Central memory CD8-positive, alpha-beta T cell (primary cell): ENCODE measurements around the gene PPARG.
"Not testable (repeated sequence)": the region's sequence is repeated elsewhere in the genome, so short reads cannot be mapped to it uniquely, and the experiment has no call there.

Source experiments
- ATAC-seq: fragments of 150-1000 bp; cut with Tn5 transposase; replicated peaks from 2 replicates; pipeline ENCODE4 v1.10.0; 2022; ENCODE audit warnings: mild to moderate bottlenecking, moderate FRiP score, moderate number of reproducible peaks; ENCODE audit not compliant: poor library complexity, severe bottlenecking; ENCODE audit errors: extremely low read depth
- DNase-seq, 2 donors: peaks; one replicate each; pipeline ENCODE4 v3.0.0; 2021; ENCODE audit warnings: low spot score in 2 of 2
- H3K27ac Mint-ChIP-seq: one replicate; pipeline ENCODE4 v1.8.0; 2022; ENCODE audit warnings: low read depth, mild to moderate bottlenecking, moderate library complexity, mixed read lengths
- H3K27me3 Mint-ChIP-seq: one replicate; pipeline ENCODE4 v1.8.0; 2022; ENCODE audit warnings: mixed read lengths
- H3K36me3 Mint-ChIP-seq: one replicate; pipeline ENCODE4 v1.8.0; 2022; ENCODE audit warnings: mild to moderate bottlenecking, moderate library complexity, mixed read lengths; ENCODE audit not compliant: insufficient read depth
- H3K4me1 Mint-ChIP-seq: one replicate; pipeline ENCODE4 v1.8.0; 2022; ENCODE audit warnings: mixed read lengths
- H3K4me3 Mint-ChIP-seq: one replicate; pipeline ENCODE4 v1.8.0; 2022; ENCODE audit warnings: mild to moderate bottlenecking, moderate library complexity, mixed read lengths
- H3K9me3 Mint-ChIP-seq: one replicate; pipeline ENCODE4 v1.8.0; 2022; ENCODE audit warnings: mixed read lengths

The PPARG gene

GRCh38 chr3:12442654-12443501 is 154.0 kb downstream of the PPARG start:
- no peaks in the 10 kb centered on the region for H3K4me1 Mint-ChIP-seq
- peaks cover 42% of the 10 kb centered on the region for H3K27me3 Mint-ChIP-seq
- no peak overlapping the region for H3K4me3 Mint-ChIP-seq
- no peaks in the 10 kb centered on the region for H3K9me3 Mint-ChIP-seq
- ATAC-seq = no peak
- no peaks in the 10 kb centered on the region for H3K36me3 Mint-ChIP-seq
- no peak for DNase-seq
- no peak overlapping the region for H3K27ac Mint-ChIP-seq

GRCh38 chr3:12443781-12444522 is 155.1 kb downstream of the PPARG start:
- ATAC-seq (no peak), DNase-seq (no peak)
- H3K4me1 Mint-ChIP-seq = no peaks in the 10 kb centered on the region
- no peak overlapping the region for H3K27ac Mint-ChIP-seq
- no peaks in the 10 kb centered on the region for H3K9me3 Mint-ChIP-seq
- no peaks in the 10 kb centered on the region for H3K36me3 Mint-ChIP-seq
- peaks cover 42% of the 10 kb centered on the region for H3K27me3 Mint-ChIP-seq
- H3K4me3 Mint-ChIP-seq = no peak overlapping the region

GRCh38 chr3:12444582-12445471 is 156.0 kb downstream of the PPARG start:
- no peaks in the 10 kb centered on the region for H3K9me3 Mint-ChIP-seq
- DNase-seq (no peak), ATAC-seq (no peak)
- no peak overlapping the region for H3K4me3 Mint-ChIP-seq
- peaks cover 42% of the 10 kb centered on the region for H3K27me3 Mint-ChIP-seq
- H3K27ac Mint-ChIP-seq = no peak overlapping the region
- no peaks in the 10 kb centered on the region for H3K36me3 Mint-ChIP-seq
- no peaks in the 10 kb centered on the region for H3K4me1 Mint-ChIP-seq

DNA sequence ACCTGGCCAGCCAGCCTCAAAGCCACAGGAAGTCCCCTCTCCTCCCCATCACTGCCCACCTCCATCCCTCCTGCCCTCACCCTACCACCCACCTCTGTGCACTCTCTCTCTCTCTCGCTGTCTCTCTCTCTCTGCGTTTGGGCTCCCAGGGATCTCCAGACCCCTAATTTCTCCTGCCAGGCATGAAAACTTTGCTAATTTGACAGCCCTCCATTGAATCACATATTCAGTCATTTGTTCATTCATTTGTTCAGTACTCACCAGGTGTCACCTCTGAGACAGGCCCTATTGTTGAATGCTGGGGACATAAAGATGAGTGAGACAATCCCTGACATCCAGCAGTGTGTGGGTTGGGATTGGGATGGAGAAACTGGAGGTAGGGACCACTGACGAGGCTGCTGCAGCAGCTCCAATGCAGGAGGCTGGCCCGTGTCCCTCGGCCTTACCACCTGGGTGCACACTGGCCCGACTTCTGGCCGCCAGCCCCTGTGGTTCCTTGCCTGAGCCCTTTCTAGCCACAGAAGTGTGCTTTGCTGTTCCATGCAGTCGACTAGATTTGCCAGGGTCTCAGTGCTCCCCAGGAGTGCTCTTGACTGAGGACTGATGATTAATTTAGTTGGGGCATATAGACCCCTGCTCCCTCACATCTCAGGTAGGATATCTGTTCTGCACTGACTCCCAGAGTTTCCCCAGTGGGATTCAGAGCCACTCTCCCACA is 156.8 kb downstream of the PPARG start:
- Mint-ChIP-seq H3K27ac (no peak overlapping the region), H3K4me1 (no peaks in the 10 kb centered on the region), H3K4me3 (no peak overlapping the region), H3K9me3 (no peaks in the 10 kb centered on the region), H3K36me3 (no peaks in the 10 kb centered on the region), H3K27me3 (peaks cover 42% of the 10 kb centered on the region)
- ATAC-seq (no peak), DNase-seq (no peak)

DNA sequence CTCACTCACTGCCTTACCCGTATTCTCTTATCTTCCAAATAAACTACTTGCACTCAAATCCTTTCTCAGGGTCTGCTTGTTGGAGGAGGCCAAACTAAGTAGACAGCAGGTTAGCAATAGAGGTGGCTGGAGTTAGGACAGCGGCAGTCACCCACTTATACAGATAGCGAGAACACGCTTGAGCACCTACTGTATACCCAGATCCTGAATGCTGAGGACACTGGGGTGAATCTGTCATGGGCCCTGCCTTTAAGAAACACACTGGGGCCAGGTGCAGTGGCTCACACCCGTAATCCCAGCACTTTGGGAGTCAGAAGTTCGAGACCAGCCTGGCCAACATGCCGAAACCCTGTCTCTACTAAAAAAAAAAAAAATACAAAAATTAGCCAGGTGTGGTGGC is 157.4 kb downstream of the PPARG start:
- Mint-ChIP-seq H3K9me3 (no peaks in the 10 kb centered on the region), H3K4me1 (no peaks in the 10 kb centered on the region), H3K4me3 (no peak overlapping the region), H3K27me3 (peaks cover 42% of the 10 kb centered on the region), H3K36me3 (no peaks in the 10 kb centered on the region), H3K27ac (no peak overlapping the region)
- DNase-seq (no peak), ATAC-seq (no peak)

DNA sequence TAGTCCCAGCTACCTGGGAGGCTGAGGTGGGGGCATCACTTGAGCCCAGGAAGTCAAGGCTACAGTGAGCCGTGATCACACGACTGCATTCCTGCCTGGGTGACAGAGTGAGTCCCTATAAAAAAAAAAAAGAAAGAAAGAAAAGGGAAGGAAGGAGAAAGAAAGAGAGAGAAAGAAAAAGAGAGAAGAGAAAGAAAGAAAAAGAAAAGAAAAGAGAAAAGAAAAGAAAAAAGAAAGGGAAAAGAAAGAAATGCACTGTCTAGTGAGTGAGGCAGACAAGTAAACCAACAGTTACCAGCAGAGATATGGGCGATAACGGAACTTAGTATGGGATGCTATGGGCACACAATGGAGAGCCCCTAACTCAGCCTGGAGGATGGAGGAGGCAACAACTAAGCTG is 158.2 kb downstream of the PPARG start:
- Mint-ChIP-seq H3K27me3 (peaks cover 42% of the 10 kb centered on the region), H3K36me3 (no peaks in the 10 kb centered on the region), H3K27ac (peak overlapping the region; percentile 41), H3K4me1 (no peaks in the 10 kb centered on the region), H3K9me3 (no peaks in the 10 kb centered on the region), H3K4me3 (no peak overlapping the region)
- ATAC-seq = no peak
- DNase-seq = no peak

GRCh38 chr3:12448404-12449202 is 159.7 kb downstream of the PPARG start:
- H3K4me3 Mint-ChIP-seq, H3K36me3 Mint-ChIP-seq, H3K9me3 Mint-ChIP-seq, H3K4me1 Mint-ChIP-seq, DNase-seq, H3K27ac Mint-ChIP-seq, ATAC-seq: not testable (repeated sequence)
- peaks cover 29% of the 10 kb centered on the region for H3K27me3 Mint-ChIP-seq

GRCh38 chr3:12449889-12450682 is 161.2 kb downstream of the PPARG start:
- Mint-ChIP-seq H3K9me3 (no peaks in the 10 kb centered on the region), H3K4me3 (no peak overlapping the region), H3K27me3 (peaks cover 15% of the 10 kb centered on the region), H3K27ac (no peak overlapping the region), H3K4me1 (no peaks in the 10 kb centered on the region), H3K36me3 (no peaks in the 10 kb centered on the region)
- DNase-seq (no peak), ATAC-seq (no peak)

- H3K4me1 Mint-ChIP-seq = no peaks in the 10 kb centered on the region
- no peaks in the 10 kb centered on the region for H3K36me3 Mint-ChIP-seq
- H3K27ac Mint-ChIP-seq = no peak overlapping the region
- ATAC-seq (no peak), DNase-seq (no peak)
- H3K27me3 Mint-ChIP-seq = peaks cover 2% of the 10 kb centered on the region
- H3K9me3 Mint-ChIP-seq = no peaks in the 10 kb centered on the region
- H3K4me3 Mint-ChIP-seq = no peak overlapping the region
Measured at GRCh38 chr3:12451481-12451880, 162.6 kb downstream of the PPARG start.

DNA sequence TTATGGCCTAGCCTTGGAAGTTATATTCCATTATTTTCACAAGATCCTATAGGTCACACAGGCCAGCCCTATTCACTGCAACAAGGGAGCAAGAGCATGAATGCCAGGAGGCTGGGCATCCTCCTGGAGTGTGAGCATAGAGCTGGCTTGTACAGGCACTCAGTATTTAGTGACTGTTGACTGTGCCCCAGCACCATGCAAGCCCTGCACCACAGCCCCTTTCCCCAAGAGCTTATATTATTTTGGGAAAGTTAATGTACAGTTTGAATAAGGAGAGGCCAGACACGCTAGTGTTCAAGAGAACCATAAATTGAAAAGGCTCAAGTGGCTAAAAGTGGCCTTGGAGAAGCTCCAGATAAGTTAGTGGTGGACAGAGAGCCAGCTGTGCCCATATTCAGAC is 163.1 kb downstream of the PPARG start:
- Mint-ChIP-seq H3K27me3 (no peaks in the 10 kb centered on the region), H3K4me1 (no peaks in the 10 kb centered on the region), H3K9me3 (no peaks in the 10 kb centered on the region), H3K36me3 (no peaks in the 10 kb centered on the region), H3K4me3 (no peak overlapping the region), H3K27ac (no peak overlapping the region)
- DNase-seq = no peak
- no peak for ATAC-seq
